CD4-positive, alpha-beta T cell treated with Interleukin-2 at 100 ng/mL for 4 hours (primary cell): ENCODE data around the gene DPH5.
A peak's percentile ranks its signal among the peaks of the same experiment; 100 is the strongest.

Source experiments
- DNase-seq: peaks from one replicate; pipeline ENCODE4 v3.0.0-alpha.2; 2020; ENCODE audit warnings: low spot score

The DPH5 gene

GRCh38 chr1:101030881-101031280 is 5.3 kb upstream of the DPH5 start:
- no peak for DNase-seq

GRCh38 chr1:101029184-101029583 is 3.6 kb upstream of the DPH5 start:
- DNase-seq, result no peak

- DNase-seq, result no peak
These were observed 2.9 kb upstream of the DPH5 start for GRCh38 chr1:101028466-101028865.

- DNase-seq, result no peak
These were observed 1.7 kb upstream of the DPH5 start for GRCh38 chr1:101027194-101027772.

GRCh38 chr1:101026430-101026788 is 825 bp upstream of the DPH5 start:
- DNase-seq, result no peak

GRCh38 chr1:101025283-101025656 is 314 bp downstream of the DPH5 start:
- DNase-seq, result no peak

GRCh38 chr1:101022294-101022693 is 3.3 kb downstream of the DPH5 start:
- no peak for DNase-seq

GRCh38 chr1:101017448-101017847 is 8.1 kb downstream of the DPH5 start:
- DNase-seq, result no peak

- DNase-seq, result no peak
These were observed 11.8 kb downstream of the DPH5 start for GRCh38 chr1:101013776-101014175.

- no peak for DNase-seq
These were observed 17.3 kb downstream of the DPH5 start for GRCh38 chr1:101008229-101008834.

- DNase-seq, result peak; percentile 30
These were observed 19.0 kb downstream of the DPH5 start for GRCh38 chr1:101006553-101006952.

- DNase-seq, result peak; percentile 51
These were observed 19.7 kb downstream of the DPH5 start for GRCh38 chr1:101005871-101006270.

- DNase-seq, result peak; percentile 35
These were observed 20.4 kb downstream of the DPH5 start for GRCh38 chr1:101005183-101005582.

- DNase-seq, result no peak
These were observed 20.9 kb downstream of the DPH5 start for GRCh38 chr1:101004670-101005069.

GRCh38 chr1:101004061-101004460 is 21.5 kb downstream of the DPH5 start:
- DNase-seq, result no peak

- DNase-seq, result no peak
These were observed 22.5 kb downstream of the DPH5 start for GRCh38 chr1:101003012-101003650.

- peak; percentile 33 for DNase-seq
These were observed 23.0 kb downstream of the DPH5 start for GRCh38 chr1:101002551-101002950.

- DNase-seq, result no peak
These were observed 25.3 kb downstream of the DPH5 start for GRCh38 chr1:101000131-101000873.

GRCh38 chr1:100998426-100998825 is 27.2 kb downstream of the DPH5 start:
- DNase-seq, result no peak

GRCh38 chr1:100995198-100995988 is 30.2 kb downstream of the DPH5 start:
- DNase-seq, result no peak

GRCh38 chr1:100989306-100990077 is 36.1 kb downstream of the DPH5 start:
- DNase-seq, result no peak

- DNase-seq, result no peak
These were observed 37.5 kb downstream of the DPH5 start for GRCh38 chr1:100988121-100988520.
